CD4-positive, alpha-beta T cell treated with Interferon alpha-2 for 1 hour (primary cell): ENCODE results near the gene HSPG2.

Experiments
- DNase-seq, 2 donors: peaks; one replicate each; pipeline ENCODE4 v3.0.0-alpha.2; 2020 to 2022

HSPG2 gene

GRCh38 chr1:21897844-21898243, 39.3 kb downstream of the HSPG2 start:
- no peak for DNase-seq

GRCh38 chr1:21896652-21897532, 40.2 kb downstream of the HSPG2 start:
- DNase-seq: no peak

GRCh38 chr1:21896026-21896425, 41.1 kb downstream of the HSPG2 start:
- DNase-seq: no peak

GRCh38 chr1:21894034-21894881, 42.9 kb downstream of the HSPG2 start:
- no peak for DNase-seq

- DNase-seq: no peak
Observed at GRCh38 chr1:21893046-21893805, 43.9 kb downstream of the HSPG2 start.

GRCh38 chr1:21891621-21892479, 45.3 kb downstream of the HSPG2 start:
- DNase-seq: no peak

GRCh38 chr1:21891081-21891480, 46.0 kb downstream of the HSPG2 start:
- no peak for DNase-seq

GRCh38 chr1:21888500-21888899, 48.6 kb downstream of the HSPG2 start:
- no peak for DNase-seq

- no peak for DNase-seq
Observed at GRCh38 chr1:21887796-21888195, 49.3 kb downstream of the HSPG2 start.

GRCh38 chr1:21887216-21887736, 49.8 kb downstream of the HSPG2 start:
- no peak for DNase-seq

- no peak for DNase-seq
Observed at GRCh38 chr1:21886486-21887215, 50.5 kb downstream of the HSPG2 start.

- DNase-seq: no peak
Observed at GRCh38 chr1:21885236-21886037, 51.7 kb downstream of the HSPG2 start.

GRCh38 chr1:21884456-21885235, 52.5 kb downstream of the HSPG2 start:
- DNase-seq: no peak

- no peak for DNase-seq
Observed at GRCh38 chr1:21882721-21883415, 54.2 kb downstream of the HSPG2 start.

GRCh38 chr1:21881250-21881649, 55.9 kb downstream of the HSPG2 start:
- DNase-seq: no peak

GRCh38 chr1:21880619-21880970, 56.5 kb downstream of the HSPG2 start:
- no peak for DNase-seq

- DNase-seq: no peak
Observed at GRCh38 chr1:21879928-21880618, 57.0 kb downstream of the HSPG2 start.

GRCh38 chr1:21878840-21879478, 58.2 kb downstream of the HSPG2 start:
- DNase-seq: no peak
